GM23248 (cell line): Measurements from ENCODE around the gene STIL. TPM values are rescaled to one million over a fixed set of nuclear protein-coding genes. Genes with fewer than 3 reads are reported as not detected.
A peak's percentile ranks its signal among the peaks of the same experiment; 100 is the strongest.

Source experiments
- DNase-seq: peaks from one replicate; pipeline ENCODE4 v3.0.0-alpha.2; 2015
- H2AFZ ChIP-seq: fragments of 200-600 bp; sonication (generic); 2 replicates; pipeline ENCODE4 v1.6.1; 2016; ENCODE audit warnings: antibody characterized with exemption
- H3F3A ChIP-seq: fragments of 200-600 bp; sonication (generic); 2 replicates; pipeline ENCODE4 v1.6.1; 2016; ENCODE audit warnings: mild to moderate bottlenecking, antibody characterized with exemption, mixed run types; ENCODE audit not compliant: insufficient read depth
- H3K27ac ChIP-seq: fragments of 200-600 bp; sonication (generic); 2 replicates; pipeline ENCODE4 v1.5.1; 2016; ENCODE audit warnings: mild to moderate bottlenecking
- H3K27me3 ChIP-seq: fragments of 200-600 bp; sonication (generic); replicated peaks from 2 replicates; pipeline ENCODE4 v1.6.1; 2016; ENCODE audit warnings: mild to moderate bottlenecking; ENCODE audit not compliant: insufficient read depth
- H3K36me3 ChIP-seq: fragments of 200-600 bp; sonication (generic); 2 replicates; pipeline ENCODE4 v1.6.1; 2016; ENCODE audit warnings: low read depth, mild to moderate bottlenecking
- H3K4me1 ChIP-seq: fragments of 200-600 bp; sonication (generic); 2 replicates; pipeline ENCODE4 v1.6.1; 2016; ENCODE audit warnings: mild to moderate bottlenecking; ENCODE audit not compliant: insufficient read depth
- H3K4me2 ChIP-seq: fragments of 200-600 bp; sonication (generic); one replicate; pipeline ENCODE4 v1.6.1; 2016; ENCODE audit warnings: mild to moderate bottlenecking; ENCODE audit not compliant: unreplicated experiment
- H3K4me3 ChIP-seq: fragments of 200-600 bp; sonication (generic); 2 replicates; pipeline ENCODE4 v1.5.1; 2016; ENCODE audit warnings: mild to moderate bottlenecking
- H3K79me2 ChIP-seq: fragments of 200-600 bp; sonication (generic); 2 replicates; pipeline ENCODE4 v1.6.1; 2016; ENCODE audit warnings: mild to moderate bottlenecking; ENCODE audit not compliant: insufficient read depth
- H3K9ac ChIP-seq: fragments of 200-600 bp; sonication (generic); 2 replicates; pipeline ENCODE4 v1.6.1; 2016; ENCODE audit warnings: mild to moderate bottlenecking
- H3K9me2 ChIP-seq: fragments of 200-600 bp; sonication (generic); 2 replicates; pipeline ENCODE4 v1.6.1; 2016; ENCODE audit warnings: mixed run types, mild to moderate bottlenecking, moderate library complexity; ENCODE audit not compliant: insufficient read depth
- H3K9me3 ChIP-seq: fragments of 200-600 bp; sonication (generic); one replicate; pipeline ENCODE4 v1.6.1; 2017; ENCODE audit warnings: low read depth
- H4K20me1 ChIP-seq: fragments of 200-600 bp; sonication (generic); 2 replicates; pipeline ENCODE4 v1.6.0; 2016; ENCODE audit not compliant: insufficient read depth
- EZH2 ChIP-seq: fragments of 200-600 bp; sonication (generic); IDR thresholded peaks from 2 replicates; pipeline ENCODE4 v1.6.1; 2018; ENCODE audit warnings: antibody characterized with exemption, mild to moderate bottlenecking; ENCODE audit not compliant: insufficient read depth, poor library complexity, severe bottlenecking
- EZH2phosphoT487 ChIP-seq: fragments of 200-600 bp; sonication (generic); IDR thresholded peaks from 2 replicates; pipeline ENCODE4 v1.6.1; 2018; ENCODE audit warnings: antibody characterized with exemption, moderate library complexity, mild to moderate bottlenecking, low read depth; ENCODE audit not compliant: insufficient read depth
- WGBS, 2 experiments: methylation state at CpG; one replicate each; pipeline ENCODE4 v1.1.6; 2015 to 2017; ENCODE audit warnings: low lambda C conversion rate in 2 of 2, low coverage in 1 of 2; ENCODE audit errors: missing lambda C conversion rate in 2 of 2; 5-methylcytosine and 5-hydroxymethylcytosine counted together
- in situ Hi-C: fragments of 300-500 bp; cut with MboI; formaldehyde crosslinking; loops from 2 replicates; pipeline ENCODE4 v1.15.0; 2020
- polyA plus RNA-seq: library from polyadenylated mRNA; unstranded; fragments of >200 nt; fragmentation: Nextera tagmentation; extraction: Ambion mirVana; gene quantifications from 2 replicates; pipeline ENCODE4 v1.2.1, GENCODE V29; 2016
- total RNA-seq: library from RNA; depleted of rRNA; stranded (reverse); fragments of >200 nt; shearing (Covaris generic); gene quantifications from 2 replicates; pipeline ENCODE4 v1.2.3, GENCODE V29; 2014

The STIL gene
- total and polyA plus RNA-seq, 2 experiments from 2014 or later: 7.2 to 17.1 TPM

DNA sequence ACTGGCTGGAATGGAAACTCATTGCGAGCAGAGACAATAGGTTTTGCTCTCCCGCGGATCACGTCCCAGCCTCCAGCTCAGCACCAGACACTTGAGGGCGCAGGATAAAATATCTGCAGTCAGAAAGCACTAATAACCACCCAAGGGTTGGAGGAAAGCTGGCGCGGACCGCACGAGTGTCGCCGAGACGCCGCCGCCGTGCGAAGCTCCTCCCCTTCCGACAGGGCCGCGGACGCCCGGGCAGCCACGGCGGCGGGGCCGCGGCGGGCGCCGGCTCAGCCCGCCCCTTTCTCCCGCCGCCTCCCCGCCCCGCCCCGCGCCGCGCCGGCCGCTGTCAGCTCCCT is 19.6 kb upstream of the STIL start, which contains the start of gene CMPK1:
TSS of gene CMPK1 (plus strand) at position 213 of the 344 bp plus-strand sequence. CDS start 156 bp downstream, outside the sequence.
- Histone ChIP-seq H3K36me3 (no peaks in the 10 kb centered on the region), H3K79me2 (peaks cover 54% of the 10 kb centered on the region), H3K4me1 (peaks cover 27% of the 10 kb centered on the region), H4K20me1 (no peaks in the 10 kb centered on the region), H3K4me3 (peak within 1 kb of the TSS; percentile 97), H3K27me3 (no peaks in the 10 kb centered on the region), H3K9me2 (no peaks in the 10 kb centered on the region), H2AFZ (peak within 1 kb of the TSS; percentile 90), H3K9me3 (no peaks in the 10 kb centered on the region), H3K27ac (peak within 1 kb of the TSS; percentile 93), H3F3A (peaks cover 32% of the 10 kb centered on the region), H3K9ac (peak within 1 kb of the TSS; percentile 95), H3K4me2 (peak within 1 kb of the TSS; percentile 98)
- in situ Hi-C loops: no loop called here
- 0% methylated on average over 9 to 29 of the region's 40 CpGs for WGBS, 2 experiments
- TF ChIP-seq EZH2 (no peak), EZH2phosphoT487 (no peak)
- peak; percentile 95 for DNase-seq

DNA sequence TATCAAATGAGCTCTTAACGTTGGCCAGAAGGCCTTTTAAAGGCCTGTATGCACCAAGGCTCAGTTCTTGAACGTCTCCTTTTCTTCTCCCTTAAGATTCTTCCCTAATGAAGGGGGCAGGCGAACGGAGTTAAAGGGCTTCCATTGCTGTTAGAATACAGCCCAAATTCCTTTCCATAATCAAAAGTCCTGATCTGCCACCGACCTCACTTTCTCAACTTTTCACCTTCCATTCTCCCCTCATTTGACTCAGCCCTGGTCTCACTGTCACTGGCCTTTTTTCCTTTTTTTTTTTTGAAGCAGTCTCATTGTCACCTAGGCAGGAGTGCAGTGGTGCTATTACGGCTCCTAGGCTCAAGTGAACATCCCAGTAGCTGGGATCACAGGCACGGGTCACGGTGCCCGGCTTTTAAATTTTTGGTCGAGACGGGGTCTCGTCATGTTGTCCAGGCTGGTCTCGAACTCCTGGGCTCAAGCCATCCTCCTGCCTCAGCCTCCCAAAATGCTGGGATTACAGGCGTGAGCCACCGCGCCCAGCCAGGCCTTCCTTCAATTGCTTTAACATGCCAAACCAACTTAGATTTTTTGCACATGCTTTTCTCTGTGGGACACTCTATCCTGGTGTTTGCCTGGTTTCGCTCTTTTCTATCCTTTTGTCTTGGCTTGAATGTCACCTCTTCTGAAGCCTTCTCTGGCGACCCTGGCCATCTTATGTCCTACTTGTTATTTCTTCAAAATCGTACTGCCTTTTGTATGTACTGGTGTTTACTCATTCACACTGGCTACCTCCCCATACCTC is 19.0 kb upstream of the STIL start:
- DNase-seq: peak; percentile 21
- in situ Hi-C loops: no loop called here

DNA sequence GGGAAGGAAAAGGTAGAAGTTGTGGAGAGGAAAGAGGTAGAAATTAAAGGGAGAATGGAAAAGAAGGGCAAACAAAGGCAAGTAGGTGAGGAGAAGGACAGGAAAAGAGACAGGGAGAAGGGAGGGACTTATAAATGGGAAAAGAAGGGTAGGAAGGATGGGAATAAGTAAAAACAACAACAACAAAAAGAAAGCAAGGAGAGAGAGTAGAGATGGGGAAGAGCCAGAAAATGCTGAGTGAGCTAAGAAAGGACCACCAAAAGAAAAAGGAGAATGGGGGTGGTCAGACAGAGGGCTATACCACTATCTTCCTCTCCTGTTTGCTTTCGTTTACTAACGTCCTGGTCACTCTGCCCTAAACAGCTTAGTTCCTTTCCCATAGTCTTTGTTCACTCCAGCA is 17.9 kb upstream of the STIL start:
- H3K9ac ChIP-seq: no peak overlapping the region
- H3K79me2 ChIP-seq: peaks cover 37% of the 10 kb centered on the region
- H3K9me2 ChIP-seq: no peaks in the 10 kb centered on the region
- no peaks in the 10 kb centered on the region for H3K9me3 ChIP-seq
- H3K4me3 ChIP-seq: 0 out of 2 replicates have a peak overlapping the region, but pooled peaks have one; percentile 97
- H3K27me3 ChIP-seq: no peaks in the 10 kb centered on the region
- no peaks in the 10 kb centered on the region for H3K36me3 ChIP-seq
- peak overlapping the region; percentile 93; the same call in 1 of the 2 replicates for H3K27ac ChIP-seq
- in situ Hi-C loops: no loop called here
- peaks cover 32% of the 10 kb centered on the region for H3F3A ChIP-seq
- no peak for TF ChIP-seq EZH2phosphoT487
- TF ChIP-seq EZH2: no peak
- no peak overlapping the region for H3K4me2 ChIP-seq
- no peak overlapping the region; the same call in 1 of the 2 replicates for H2AFZ ChIP-seq
- H3K4me1 ChIP-seq: peaks cover 27% of the 10 kb centered on the region
- no peak for DNase-seq
- 97 to 98% methylated on average over 2 of the region's 2 CpGs for WGBS, 2 experiments
- H4K20me1 ChIP-seq: no peaks in the 10 kb centered on the region

More for the DNA sequence above, 19.0 kb upstream of the STIL start:
- no peaks in the 10 kb centered on the region for H4K20me1 ChIP-seq
- peak overlapping the region; percentile 88 for H3K4me2 ChIP-seq
- H3K4me3 ChIP-seq: peak overlapping the region; percentile 97
- peaks cover 32% of the 10 kb centered on the region for H3F3A ChIP-seq
- H3K27ac ChIP-seq: peak overlapping the region; percentile 93
- H3K4me1 ChIP-seq: peaks cover 27% of the 10 kb centered on the region
- H3K79me2 ChIP-seq: peaks cover 48% of the 10 kb centered on the region
- H3K9ac ChIP-seq: peak overlapping the region; percentile 95
- TF ChIP-seq EZH2phosphoT487: no peak
- no peak for TF ChIP-seq EZH2
- H2AFZ ChIP-seq: peak overlapping the region; percentile 90
- no peaks in the 10 kb centered on the region for H3K9me2 ChIP-seq
- H3K9me3 ChIP-seq: no peaks in the 10 kb centered on the region
- no peaks in the 10 kb centered on the region for H3K36me3 ChIP-seq
- 7% methylated on average over 19 of the region's 19 CpGs for WGBS, 2 experiments
- H3K27me3 ChIP-seq: no peaks in the 10 kb centered on the region

DNA sequence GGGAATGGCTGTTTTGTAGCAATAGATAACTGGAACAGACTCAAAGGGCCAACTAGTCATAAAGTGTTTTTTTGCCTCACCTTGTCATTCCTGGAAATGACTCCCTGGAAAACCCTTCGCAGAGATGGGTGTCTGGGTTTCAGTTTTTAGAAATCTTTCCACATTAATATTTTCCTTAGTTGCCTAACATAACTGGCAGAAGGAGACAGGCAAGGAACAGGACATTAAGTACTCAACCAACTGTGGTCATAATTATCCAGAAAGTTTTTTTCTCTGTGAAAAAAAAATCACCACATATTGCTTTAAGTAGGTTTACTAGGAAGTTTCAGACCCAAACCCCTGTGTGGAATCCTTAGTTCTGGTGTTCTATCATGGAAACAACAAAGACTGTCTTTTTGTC is 16.3 kb upstream of the STIL start:
- Histone ChIP-seq H3K9me2 (no peaks in the 10 kb centered on the region), H3K27ac (no peak overlapping the region), H3K79me2 (peaks cover 20% of the 10 kb centered on the region), H3K4me2 (no peak overlapping the region), H2AFZ (no peak overlapping the region), H3K36me3 (no peaks in the 10 kb centered on the region), H3K9me3 (no peaks in the 10 kb centered on the region), H3K4me3 (no peak overlapping the region), H4K20me1 (no peaks in the 10 kb centered on the region), H3K9ac (no peak overlapping the region), H3K4me1 (peaks cover 17% of the 10 kb centered on the region), H3F3A (peaks cover 26% of the 10 kb centered on the region), H3K27me3 (no peaks in the 10 kb centered on the region)
- TF ChIP-seq EZH2phosphoT487: no peak
- no peak for TF ChIP-seq EZH2
- in situ Hi-C loops: no loop called here
- DNase-seq: no peak
- WGBS, 2 experiments: 22 to 33% methylated on average over 1 of the region's 1 CpG
